ENCODE measurements around the gene AMD1.

- no peak for TF ChIP-seq POLR2A (IDR thresholded peaks at IDR 0.05)
- TF ChIP-seq, protein P1, sequence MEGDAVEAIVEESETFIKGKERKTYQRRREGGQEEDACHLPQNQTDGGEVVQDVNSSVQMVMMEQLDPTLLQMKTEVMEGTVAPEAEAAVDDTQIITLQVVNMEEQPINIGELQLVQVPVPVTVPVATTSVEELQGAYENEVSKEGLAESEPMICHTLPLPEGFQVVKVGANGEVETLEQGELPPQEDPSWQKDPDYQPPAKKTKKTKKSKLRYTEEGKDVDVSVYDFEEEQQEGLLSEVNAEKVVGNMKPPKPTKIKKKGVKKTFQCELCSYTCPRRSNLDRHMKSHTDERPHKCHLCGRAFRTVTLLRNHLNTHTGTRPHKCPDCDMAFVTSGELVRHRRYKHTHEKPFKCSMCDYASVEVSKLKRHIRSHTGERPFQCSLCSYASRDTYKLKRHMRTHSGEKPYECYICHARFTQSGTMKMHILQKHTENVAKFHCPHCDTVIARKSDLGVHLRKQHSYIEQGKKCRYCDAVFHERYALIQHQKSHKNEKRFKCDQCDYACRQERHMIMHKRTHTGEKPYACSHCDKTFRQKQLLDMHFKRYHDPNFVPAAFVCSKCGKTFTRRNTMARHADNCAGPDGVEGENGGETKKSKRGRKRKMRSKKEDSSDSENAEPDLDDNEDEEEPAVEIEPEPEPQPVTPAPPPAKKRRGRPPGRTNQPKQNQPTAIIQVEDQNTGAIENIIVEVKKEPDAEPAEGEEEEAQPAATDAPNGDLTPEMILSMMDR (IDR thresholded peaks at IDR 0.05), result no peak
These were observed 70.1 kb downstream of the AMD1 start for GRCh38 chr6:110944681-110945151.
